ENCODE results near the gene PLEKHG2.

PLEKHG2 gene

GRCh38 chr19:39385629-39386411 is 26.6 kb upstream of the PLEKHG2 start:
- Histone ChIP-seq H3K4me1 (ENCODE audit: control insufficient read depth, insufficient read depth, low read length, unreplicated experiment) (peaks cover 21% of the 10 kb centered on the region), H3K27ac (ENCODE audit: low read depth, low read length) (no peak overlapping the region), H2AFZ (ENCODE audit: low read length, unreplicated experiment) (no peak overlapping the region), H3K27me3 (ENCODE audit: insufficient read depth, low read length) (no peaks in the 10 kb centered on the region), H3K4me3 (ENCODE audit: low read depth, low read length) (no peak overlapping the region), H3K79me2 (ENCODE audit: control insufficient read depth, insufficient read depth, low read length, unreplicated experiment) (peaks cover 10% of the 10 kb centered on the region), H3K36me3 (ENCODE audit: insufficient read depth, low read length) (peaks cover 3% of the 10 kb centered on the region; the same call in 1 of the 2 replicates)

GRCh38 chr19:39386557-39386956 is 25.9 kb upstream of the PLEKHG2 start:
- Histone ChIP-seq H3K36me3 (ENCODE audit: insufficient read depth, low read length) (peaks cover 3% of the 10 kb centered on the region; the same call in 1 of the 2 replicates), H3K27ac (ENCODE audit: low read depth, low read length) (no peak overlapping the region), H3K27me3 (ENCODE audit: insufficient read depth, low read length) (no peaks in the 10 kb centered on the region)

GRCh38 chr19:39388657-39389056 is 23.8 kb upstream of the PLEKHG2 start:
- peaks cover 3% of the 10 kb centered on the region; the same call in 1 of the 2 replicates for H3K36me3 ChIP-seq (ENCODE audit: insufficient read depth, low read length)
- peaks cover 15% of the 10 kb centered on the region for H3K79me2 ChIP-seq (ENCODE audit: control insufficient read depth, insufficient read depth, low read length, unreplicated experiment)
- no peak overlapping the region for H3K4me3 ChIP-seq (ENCODE audit: low read depth, low read length)
- peaks cover 5% of the 10 kb centered on the region for H3K4me1 ChIP-seq (ENCODE audit: control insufficient read depth, insufficient read depth, low read length, unreplicated experiment)
- no peak overlapping the region for H2AFZ ChIP-seq (ENCODE audit: low read length, unreplicated experiment)
- H3K27ac ChIP-seq (ENCODE audit: low read depth, low read length), result no peak overlapping the region
- H3K27me3 ChIP-seq (ENCODE audit: insufficient read depth, low read length), result no peaks in the 10 kb centered on the region

More at GRCh38 chr19:39386557-39386956, 25.9 kb upstream of the PLEKHG2 start:
- no peak overlapping the region for H3K4me3 ChIP-seq (ENCODE audit: low read depth, low read length)
- peaks cover 10% of the 10 kb centered on the region for H3K79me2 ChIP-seq (ENCODE audit: control insufficient read depth, insufficient read depth, low read length, unreplicated experiment)
- H3K4me1 ChIP-seq (ENCODE audit: control insufficient read depth, insufficient read depth, low read length, unreplicated experiment), result peaks cover 14% of the 10 kb centered on the region
- H2AFZ ChIP-seq (ENCODE audit: low read length, unreplicated experiment), result no peak overlapping the region

DNA sequence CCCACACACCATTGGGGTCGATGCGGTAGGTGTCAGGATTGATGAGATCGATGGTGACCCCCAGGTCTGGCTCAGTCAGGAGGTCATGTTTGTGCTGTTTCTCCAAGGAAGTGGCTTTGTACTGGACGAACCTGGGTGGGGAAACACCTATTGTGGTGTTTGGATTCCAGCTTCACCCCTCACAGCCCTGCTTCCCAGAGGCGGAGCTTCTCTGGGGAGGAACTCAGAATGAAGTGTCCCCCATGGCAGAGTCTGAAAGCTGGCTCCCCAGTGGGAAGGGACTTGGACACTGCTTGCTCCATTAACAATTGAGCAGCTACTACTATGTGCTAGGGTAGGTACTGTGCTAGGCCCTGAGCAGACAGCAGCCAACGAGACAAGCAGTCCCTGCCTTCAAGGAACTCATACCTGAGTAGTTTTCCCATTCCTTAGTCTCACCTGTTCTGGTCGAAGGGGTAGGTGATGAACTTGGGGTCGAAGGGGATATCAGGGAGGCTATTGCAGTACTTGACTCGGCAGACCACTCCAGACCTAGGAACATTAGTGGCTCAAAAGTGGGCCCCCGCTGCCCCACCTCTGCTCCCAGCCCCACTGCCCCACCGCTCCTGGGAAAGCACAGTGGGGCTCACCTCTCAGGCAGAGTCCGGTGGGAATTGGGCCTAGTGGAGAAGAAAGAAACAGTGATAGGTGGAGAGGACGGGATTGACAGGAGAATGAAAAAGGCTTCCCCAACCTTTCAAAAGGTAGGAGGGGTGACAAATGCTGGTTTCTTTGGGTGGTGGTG is 22.6 kb upstream of the PLEKHG2 start:
- peaks cover 3% of the 10 kb centered on the region; the same call in 1 of the 2 replicates for H3K36me3 ChIP-seq (ENCODE audit: insufficient read depth, low read length)
- H3K27me3 ChIP-seq (ENCODE audit: insufficient read depth, low read length), result no peaks in the 10 kb centered on the region
- peaks cover 5% of the 10 kb centered on the region for H3K4me1 ChIP-seq (ENCODE audit: control insufficient read depth, insufficient read depth, low read length, unreplicated experiment)
- H3K27ac ChIP-seq (ENCODE audit: low read depth, low read length), result no peak overlapping the region
- H3K79me2 ChIP-seq (ENCODE audit: control insufficient read depth, insufficient read depth, low read length, unreplicated experiment), result peaks cover 15% of the 10 kb centered on the region
- peak overlapping the region; percentile 99 for H3K4me3 ChIP-seq (ENCODE audit: low read depth, low read length)
- no peak overlapping the region for H2AFZ ChIP-seq (ENCODE audit: low read length, unreplicated experiment)

DNA sequence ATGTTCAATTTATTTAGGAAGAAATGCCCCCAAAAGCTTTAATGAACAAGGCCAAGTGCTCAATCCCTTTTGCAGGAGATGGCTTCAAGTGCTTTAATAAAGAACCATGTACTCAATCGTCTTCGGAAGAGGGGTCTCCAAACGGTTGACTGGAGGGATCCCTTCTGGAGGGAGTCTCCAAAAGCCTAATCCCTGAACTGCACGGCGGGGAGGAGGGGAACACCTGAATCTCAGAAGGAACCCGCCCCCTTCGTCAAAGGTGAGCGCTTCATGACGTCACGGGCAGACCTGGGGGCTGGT is 22.1 kb upstream of the PLEKHG2 start:
- H3K4me1 ChIP-seq (ENCODE audit: control insufficient read depth, insufficient read depth, low read length, unreplicated experiment), result peaks cover 5% of the 10 kb centered on the region
- H2AFZ ChIP-seq (ENCODE audit: low read length, unreplicated experiment), result peak overlapping the region; percentile 64
- H3K27me3 ChIP-seq (ENCODE audit: insufficient read depth, low read length), result no peaks in the 10 kb centered on the region
- peak overlapping the region; percentile 99 for H3K4me3 ChIP-seq (ENCODE audit: low read depth, low read length)
- peaks cover 15% of the 10 kb centered on the region for H3K79me2 ChIP-seq (ENCODE audit: control insufficient read depth, insufficient read depth, low read length, unreplicated experiment)
- H3K27ac ChIP-seq (ENCODE audit: low read depth, low read length), result peak overlapping the region; percentile 81
- H3K36me3 ChIP-seq (ENCODE audit: insufficient read depth, low read length), result peaks cover 3% of the 10 kb centered on the region; the same call in 1 of the 2 replicates

GRCh38 chr19:39390751-39391437 is 21.6 kb upstream of the PLEKHG2 start, which contains the start of the genes MED29 and PAF1:
MED29 (plus strand) TSS chr19:39391378; CDS start chr19:39391423, 45 bp downstream.
PAF1 (minus strand) TSS chr19:39391106; CDS start chr19:39390864, 242 bp downstream.
- Histone ChIP-seq H3K27me3 (ENCODE audit: insufficient read depth, low read length) (no peaks in the 10 kb centered on the region), H3K79me2 (ENCODE audit: control insufficient read depth, insufficient read depth, low read length, unreplicated experiment) (peaks cover 15% of the 10 kb centered on the region), H3K4me3 (ENCODE audit: low read depth, low read length) (peak within 1 kb of the TSS; percentile 99), H2AFZ (ENCODE audit: low read length, unreplicated experiment) (peak within 1 kb of the TSS; percentile 64), H3K4me1 (ENCODE audit: control insufficient read depth, insufficient read depth, low read length, unreplicated experiment) (peaks cover 5% of the 10 kb centered on the region), H3K36me3 (ENCODE audit: insufficient read depth, low read length) (peaks cover 3% of the 10 kb centered on the region; the same call in 1 of the 2 replicates), H3K27ac (ENCODE audit: low read depth, low read length) (peak within 1 kb of the TSS; percentile 81)

- Histone ChIP-seq H3K27ac (ENCODE audit: low read depth, low read length) (peak overlapping the region; percentile 99), H3K4me3 (ENCODE audit: low read depth, low read length) (no peak overlapping the region), H3K4me1 (ENCODE audit: control insufficient read depth, insufficient read depth, low read length, unreplicated experiment) (peaks cover 32% of the 10 kb centered on the region), H2AFZ (ENCODE audit: low read length, unreplicated experiment) (no peak overlapping the region), H3K27me3 (ENCODE audit: insufficient read depth, low read length) (no peaks in the 10 kb centered on the region), H3K79me2 (ENCODE audit: control insufficient read depth, insufficient read depth, low read length, unreplicated experiment) (no peaks in the 10 kb centered on the region), H3K36me3 (ENCODE audit: insufficient read depth, low read length) (no peaks in the 10 kb centered on the region)
Observed at GRCh38 chr19:39397360-39398296, 14.8 kb upstream of the PLEKHG2 start.

DNA sequence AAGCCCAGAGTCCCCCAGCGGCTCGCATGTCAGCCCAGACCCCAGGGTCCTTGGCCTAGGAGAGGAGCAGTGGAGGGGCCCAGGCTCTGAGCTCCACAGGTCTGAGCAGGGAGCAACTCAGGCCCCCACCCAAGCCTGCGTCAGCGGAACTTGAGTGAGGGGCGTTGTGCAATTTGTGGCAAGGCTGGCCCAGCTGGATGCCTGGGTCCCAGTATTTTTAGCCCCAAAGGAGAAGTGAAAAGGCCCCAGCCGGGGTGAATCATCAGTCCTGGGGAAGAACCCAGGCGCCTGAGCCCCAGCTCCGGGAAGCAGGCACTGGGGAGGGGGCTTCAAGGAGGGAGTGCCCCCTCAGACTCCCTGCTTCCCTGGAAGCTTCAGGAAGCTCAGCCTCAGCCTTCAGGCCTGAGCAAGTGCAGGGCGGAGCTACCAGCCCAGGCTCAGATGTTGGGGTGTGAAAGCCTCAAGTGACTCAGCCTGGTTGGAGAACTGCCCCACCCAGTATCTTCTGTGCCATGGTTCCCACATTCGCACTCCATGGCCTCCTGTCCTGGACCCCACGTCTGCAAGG is 14.1 kb upstream of the PLEKHG2 start:
- H3K4me3 ChIP-seq (ENCODE audit: low read depth, low read length), result no peak overlapping the region
- no peaks in the 10 kb centered on the region for H3K79me2 ChIP-seq (ENCODE audit: control insufficient read depth, insufficient read depth, low read length, unreplicated experiment)
- H3K27ac ChIP-seq (ENCODE audit: low read depth, low read length), result peak overlapping the region; percentile 99
- H2AFZ ChIP-seq (ENCODE audit: low read length, unreplicated experiment), result no peak overlapping the region
- no peaks in the 10 kb centered on the region for H3K27me3 ChIP-seq (ENCODE audit: insufficient read depth, low read length)
- no peaks in the 10 kb centered on the region for H3K36me3 ChIP-seq (ENCODE audit: insufficient read depth, low read length)
- peaks cover 39% of the 10 kb centered on the region for H3K4me1 ChIP-seq (ENCODE audit: control insufficient read depth, insufficient read depth, low read length, unreplicated experiment)

- Histone ChIP-seq H3K79me2 (ENCODE audit: control insufficient read depth, insufficient read depth, low read length, unreplicated experiment) (no peaks in the 10 kb centered on the region), H3K4me1 (ENCODE audit: control insufficient read depth, insufficient read depth, low read length, unreplicated experiment) (peaks cover 39% of the 10 kb centered on the region), H3K36me3 (ENCODE audit: insufficient read depth, low read length) (no peaks in the 10 kb centered on the region), H2AFZ (ENCODE audit: low read length, unreplicated experiment) (no peak overlapping the region), H3K4me3 (ENCODE audit: low read depth, low read length) (no peak overlapping the region), H3K27me3 (ENCODE audit: insufficient read depth, low read length) (no peaks in the 10 kb centered on the region), H3K27ac (ENCODE audit: low read depth, low read length) (peak overlapping the region; percentile 99; the same call in 1 of the 2 replicates)
Observed at GRCh38 chr19:39399668-39400050, 12.8 kb upstream of the PLEKHG2 start.

All from ACC112 (cell line).